Measurements from ENCODE around the gene PPL.

PPL gene

GRCh38 chr16:4925293-4925607, 11.7 kb downstream of the PPL start:
- DNase-seq, result no peak
- Histone ChIP-seq H3K27me3 (replicated peaks) (peaks cover 4% of the 10 kb centered on the region), H3K36me3 (replicated peaks) (no peaks in the 10 kb centered on the region), H3K4me3 (ENCODE audit: low read depth, low read length) (no peak overlapping the region), H3K27ac (no peak overlapping the region)
- in situ Hi-C loops (cut with HindIII; ENCODE audit: low pct_ligation_motif_present, low sequenced_read_pairs), result no loop called here
- TF ChIP-seq, protein P1, sequence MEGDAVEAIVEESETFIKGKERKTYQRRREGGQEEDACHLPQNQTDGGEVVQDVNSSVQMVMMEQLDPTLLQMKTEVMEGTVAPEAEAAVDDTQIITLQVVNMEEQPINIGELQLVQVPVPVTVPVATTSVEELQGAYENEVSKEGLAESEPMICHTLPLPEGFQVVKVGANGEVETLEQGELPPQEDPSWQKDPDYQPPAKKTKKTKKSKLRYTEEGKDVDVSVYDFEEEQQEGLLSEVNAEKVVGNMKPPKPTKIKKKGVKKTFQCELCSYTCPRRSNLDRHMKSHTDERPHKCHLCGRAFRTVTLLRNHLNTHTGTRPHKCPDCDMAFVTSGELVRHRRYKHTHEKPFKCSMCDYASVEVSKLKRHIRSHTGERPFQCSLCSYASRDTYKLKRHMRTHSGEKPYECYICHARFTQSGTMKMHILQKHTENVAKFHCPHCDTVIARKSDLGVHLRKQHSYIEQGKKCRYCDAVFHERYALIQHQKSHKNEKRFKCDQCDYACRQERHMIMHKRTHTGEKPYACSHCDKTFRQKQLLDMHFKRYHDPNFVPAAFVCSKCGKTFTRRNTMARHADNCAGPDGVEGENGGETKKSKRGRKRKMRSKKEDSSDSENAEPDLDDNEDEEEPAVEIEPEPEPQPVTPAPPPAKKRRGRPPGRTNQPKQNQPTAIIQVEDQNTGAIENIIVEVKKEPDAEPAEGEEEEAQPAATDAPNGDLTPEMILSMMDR (IDR thresholded peaks at IDR 0.05; ENCODE audit: low read depth, low read length, missing control alignments), result no peak

GRCh38 chr16:4924593-4925292, 12.2 kb downstream of the PPL start:
- Histone ChIP-seq H3K27ac (no peak overlapping the region), H3K36me3 (replicated peaks) (no peaks in the 10 kb centered on the region), H3K4me3 (ENCODE audit: low read depth, low read length) (no peak overlapping the region), H3K27me3 (replicated peaks) (peaks cover 4% of the 10 kb centered on the region)
- DNase-seq, result no peak
- TF ChIP-seq, protein P1 (IDR thresholded peaks at IDR 0.05; ENCODE audit: low read depth, low read length, missing control alignments), result no peak
- in situ Hi-C loops (cut with HindIII; ENCODE audit: low pct_ligation_motif_present, low sequenced_read_pairs), result no loop called here

GRCh38 chr16:4923853-4924252, 13.1 kb downstream of the PPL start:
- Histone ChIP-seq H3K27me3 (replicated peaks) (peaks cover 4% of the 10 kb centered on the region), H3K4me3 (ENCODE audit: low read depth, low read length) (no peak overlapping the region), H3K36me3 (replicated peaks) (no peaks in the 10 kb centered on the region), H3K27ac (no peak overlapping the region)
- no peak for DNase-seq
- TF ChIP-seq, protein P1 (IDR thresholded peaks at IDR 0.05; ENCODE audit: low read depth, low read length, missing control alignments), result no peak
- in situ Hi-C loops (cut with HindIII; ENCODE audit: low pct_ligation_motif_present, low sequenced_read_pairs), result no loop called here

- in situ Hi-C loops (cut with HindIII; ENCODE audit: low pct_ligation_motif_present, low sequenced_read_pairs), result no loop called here
- peaks cover 4% of the 10 kb centered on the region for H3K27me3 ChIP-seq (replicated peaks)
- no peak overlapping the region for H3K27ac ChIP-seq
- H3K36me3 ChIP-seq (replicated peaks), result no peaks in the 10 kb centered on the region
- TF ChIP-seq, protein P1 (IDR thresholded peaks at IDR 0.05; ENCODE audit: low read depth, low read length, missing control alignments), result no peak
- no peak for DNase-seq
- H3K4me3 ChIP-seq (ENCODE audit: low read depth, low read length), result no peak overlapping the region
These were observed 14.1 kb downstream of the PPL start for GRCh38 chr16:4922721-4923342.

- H3K27me3 ChIP-seq (replicated peaks), result peaks cover 4% of the 10 kb centered on the region
- no peak for DNase-seq
- TF ChIP-seq, protein P1 (IDR thresholded peaks at IDR 0.05; ENCODE audit: low read depth, low read length, missing control alignments), result no peak
- H3K4me3 ChIP-seq (ENCODE audit: low read depth, low read length), result no peak overlapping the region
- no peak overlapping the region for H3K27ac ChIP-seq
- no peaks in the 10 kb centered on the region for H3K36me3 ChIP-seq (replicated peaks)
- in situ Hi-C loops (cut with HindIII; ENCODE audit: low pct_ligation_motif_present, low sequenced_read_pairs), result no loop called here
These were observed 16.1 kb downstream of the PPL start for GRCh38 chr16:4920826-4921225.

All from brain microvascular endothelial cell (primary cell).